ENCODE results near the gene PRKAR1B.

DNA sequence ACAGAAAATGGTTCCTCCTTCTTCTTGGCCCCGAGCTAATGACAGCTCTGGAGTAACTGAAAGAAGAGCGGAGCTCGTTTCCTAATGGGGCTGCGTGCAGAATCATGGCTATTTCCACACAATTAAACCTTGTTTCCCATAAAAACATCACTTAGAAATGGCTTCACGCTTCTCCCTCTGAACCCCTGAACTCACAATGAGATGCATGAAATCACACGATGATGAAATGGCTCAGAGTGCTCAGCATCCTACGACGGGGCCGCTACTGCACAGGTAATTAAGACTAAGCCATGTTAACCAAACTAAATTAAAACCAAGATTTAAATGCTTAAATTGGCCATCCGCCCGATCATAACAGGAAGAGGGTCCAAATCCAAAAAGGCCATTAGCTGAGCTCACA lies 80.6 kb downstream of the PRKAR1B start:
- TF ChIP-seq POLR2A (IDR thresholded peaks at IDR 0.05) (no peak), CTCF (IDR thresholded peaks at IDR 0.05) (no peak), EP300 (IDR thresholded peaks at IDR 0.05) (no peak)
